ENCODE results near the gene PARS2. TPM values are rescaled to one million over a fixed set of nuclear protein-coding genes. Genes with fewer than 3 reads are reported as not detected.

Gene PARS2
- total and polyA plus RNA-seq, 3 experiments from 2014 or later: 3.2 to 8.2 (median 7.9) TPM

GRCh38 chr1:54810153-54810942, 46.0 kb upstream of the PARS2 start:
- peaks cover 15% of the 10 kb centered on the region for H3K4me1 ChIP-seq (ENCODE audit: insufficient read depth, low read length)
- H3K9me3 Mint-ChIP-seq: no peaks in the 10 kb centered on the region
- H3K36me3 ChIP-seq (ENCODE audit: insufficient read depth, low read length): no peaks in the 10 kb centered on the region
- no peaks in the 10 kb centered on the region for H3K27me3 ChIP-seq (ENCODE audit: insufficient read depth, low read length, poor library complexity, severe bottlenecking)
- H3K27me3 Mint-ChIP-seq: no peaks in the 10 kb centered on the region
- H3K27ac Mint-ChIP-seq: peak overlapping the region in 3 of 8 donors; percentile 23 to 90 (median 24)
- H3K9me3 ChIP-seq (ENCODE audit: low read length): no peaks in the 10 kb centered on the region
- H3K4me3 Mint-ChIP-seq: no peak overlapping the region
- peaks cover 20 to 34% (median 25%) of the 10 kb centered on the region in 3 donors for H3K4me1 Mint-ChIP-seq
- ChIA-PET POLR2A (interaction anchor here (1.8 kb wide), 1 partner anchor 9 kb away, joined by 5 read pairs; the partner anchor contains the start of gene TTC22), CTCF (interaction anchor here (0.7 to 1.8 kb wide), 8 partner anchors 9 to 865 kb away, joined by 3 to 13 read pairs (median 4); partner anchors contain the start of genes IFT25 and TTC22)
- H3K4me3 ChIP-seq (ENCODE audit: low read length): no peak overlapping the region
- no peak overlapping the region for H3K27ac ChIP-seq (ENCODE audit: low read depth, low read length)
- H3K36me3 Mint-ChIP-seq: no peaks in the 10 kb centered on the region
- peak; percentile 46 to 69 (median 52) for DNase-seq

- Histone ChIP-seq H3K27ac (ENCODE audit: low read depth, low read length) (no peak overlapping the region), H3K27me3 (ENCODE audit: insufficient read depth, low read length, poor library complexity, severe bottlenecking) (no peaks in the 10 kb centered on the region), H3K9me3 (ENCODE audit: low read length) (no peaks in the 10 kb centered on the region), H3K4me3 (ENCODE audit: low read length) (no peak overlapping the region), H3K4me1 (ENCODE audit: insufficient read depth, low read length) (peaks cover 19% of the 10 kb centered on the region), H3K36me3 (ENCODE audit: insufficient read depth, low read length) (no peaks in the 10 kb centered on the region)
- H3K4me1 Mint-ChIP-seq: peaks cover 24 to 38% (median 31%) of the 10 kb centered on the region in 3 donors
- CTCF ChIA-PET: interaction anchor here (0.7 to 1.8 kb wide), 7 partner anchors 8 to 864 kb away, joined by 3 to 13 read pairs (median 4); partner anchors contain the start of genes IFT25 and TTC22
- H3K27ac Mint-ChIP-seq: peak overlapping the region in 4 of 8 donors; percentile 23 to 85 (median 42)
- no peaks in the 10 kb centered on the region for H3K9me3 Mint-ChIP-seq
- no peak overlapping the region for H3K4me3 Mint-ChIP-seq
- H3K27me3 Mint-ChIP-seq: no peaks in the 10 kb centered on the region
- POLR2A ChIA-PET: interaction anchor here (1.8 kb wide), 1 partner anchor 8 kb away, joined by 5 read pairs; the partner anchor contains the start of gene TTC22
- DNase-seq: no peak
- H3K36me3 Mint-ChIP-seq: no peaks in the 10 kb centered on the region
Observed at GRCh38 chr1:54809496-54810074, 45.3 kb upstream of the PARS2 start.

- CTCF ChIA-PET: interaction anchor here (1.8 kb wide), 1 partner anchor 7 kb away, joined by 13 read pairs; the partner anchor contains the start of gene TTC22
- H3K27ac ChIP-seq (ENCODE audit: low read depth, low read length): no peak overlapping the region
Observed at GRCh38 chr1:54808443-54809207, 44.3 kb upstream of the PARS2 start.

GRCh38 chr1:54807756-54808155, 43.4 kb upstream of the PARS2 start:
- H3K4me3 Mint-ChIP-seq: peak overlapping the region in 5 of 7 donors; percentile 1 to 84 (median 67)
- H3K4me1 Mint-ChIP-seq: peaks cover 40 to 50% (median 41%) of the 10 kb centered on the region in 3 donors
- H3K4me1 ChIP-seq (ENCODE audit: insufficient read depth, low read length): peaks cover 29% of the 10 kb centered on the region
- DNase-seq: no peak
- ChIA-PET CTCF (no interaction called here), POLR2A (no interaction called here)
- H3K36me3 ChIP-seq (ENCODE audit: insufficient read depth, low read length): no peaks in the 10 kb centered on the region
- no peaks in the 10 kb centered on the region for H3K27me3 ChIP-seq (ENCODE audit: insufficient read depth, low read length, poor library complexity, severe bottlenecking)
- no peaks in the 10 kb centered on the region for H3K9me3 ChIP-seq (ENCODE audit: low read length)
- no peaks in the 10 kb centered on the region for H3K9me3 Mint-ChIP-seq
- peak overlapping the region in 7 of 8 donors; percentile 11 to 93 (median 84) for H3K27ac Mint-ChIP-seq
- H3K27me3 Mint-ChIP-seq: no peaks in the 10 kb centered on the region
- no peak overlapping the region for H3K27ac ChIP-seq (ENCODE audit: low read depth, low read length)
- no peaks in the 10 kb centered on the region for H3K36me3 Mint-ChIP-seq
- H3K4me3 ChIP-seq (ENCODE audit: low read length): no peak overlapping the region

More at GRCh38 chr1:54808443-54809207, 44.3 kb upstream of the PARS2 start:
- DNase-seq: no peak
- Mint-ChIP-seq H3K4me1 (peaks cover 34 to 47% (median 40%) of the 10 kb centered on the region in 3 donors), H3K36me3 (no peaks in the 10 kb centered on the region), H3K27me3 (no peaks in the 10 kb centered on the region), H3K27ac (peak overlapping the region in 5 of 8 donors; percentile 76 to 97 (median 90)), H3K4me3 (peak overlapping the region in 2 of 7 donors; percentile 67 to 74), H3K9me3 (no peaks in the 10 kb centered on the region)
- Histone ChIP-seq H3K4me3 (ENCODE audit: low read length) (no peak overlapping the region), H3K9me3 (ENCODE audit: low read length) (no peaks in the 10 kb centered on the region), H3K27me3 (ENCODE audit: insufficient read depth, low read length, poor library complexity, severe bottlenecking) (no peaks in the 10 kb centered on the region), H3K4me1 (ENCODE audit: insufficient read depth, low read length) (peaks cover 29% of the 10 kb centered on the region), H3K36me3 (ENCODE audit: insufficient read depth, low read length) (no peaks in the 10 kb centered on the region)
- POLR2A ChIA-PET: interaction anchor here (1.8 kb wide), 1 partner anchor 7 kb away, joined by 5 read pairs; the partner anchor contains the start of gene TTC22

- Mint-ChIP-seq H3K36me3 (no peaks in the 10 kb centered on the region), H3K4me1 (peaks cover 38 to 50% (median 41%) of the 10 kb centered on the region in 3 donors), H3K9me3 (no peaks in the 10 kb centered on the region), H3K4me3 (peak overlapping the region in 5 of 7 donors; percentile 1 to 84 (median 67)), H3K27ac (peak overlapping the region in 7 of 8 donors; percentile 11 to 93 (median 84)), H3K27me3 (no peaks in the 10 kb centered on the region)
- Histone ChIP-seq H3K27me3 (ENCODE audit: insufficient read depth, low read length, poor library complexity, severe bottlenecking) (no peaks in the 10 kb centered on the region), H3K27ac (ENCODE audit: low read depth, low read length) (no peak overlapping the region), H3K4me1 (ENCODE audit: insufficient read depth, low read length) (peaks cover 29% of the 10 kb centered on the region), H3K9me3 (ENCODE audit: low read length) (no peaks in the 10 kb centered on the region), H3K4me3 (ENCODE audit: low read length) (no peak overlapping the region), H3K36me3 (ENCODE audit: insufficient read depth, low read length) (no peaks in the 10 kb centered on the region)
- ChIA-PET POLR2A (no interaction called here), CTCF (interaction anchor here (0.8 kb wide), 1 partner anchor 144 kb away, joined by 3 read pairs; no protein-coding TSS in a partner anchor)
- peak in 3 of 5 donors; percentile 21 to 54 (median 27) for DNase-seq
Observed at GRCh38 chr1:54806931-54807611, 42.7 kb upstream of the PARS2 start.

GRCh38 chr1:54805981-54806381, 41.7 kb upstream of the PARS2 start:
- Mint-ChIP-seq H3K4me3 (no peak overlapping the region), H3K27me3 (no peaks in the 10 kb centered on the region), H3K27ac (no peak overlapping the region), H3K4me1 (peaks cover 47 to 56% (median 50%) of the 10 kb centered on the region in 3 donors), H3K9me3 (no peaks in the 10 kb centered on the region), H3K36me3 (peaks cover 0 to 3% (median 0%) of the 10 kb centered on the region in 3 donors)
- no peaks in the 10 kb centered on the region for H3K36me3 ChIP-seq (ENCODE audit: insufficient read depth, low read length)
- H3K27ac ChIP-seq (ENCODE audit: low read depth, low read length): no peak overlapping the region
- H3K4me3 ChIP-seq (ENCODE audit: low read length): no peak overlapping the region
- CTCF ChIA-PET: no interaction called here
- POLR2A ChIA-PET: no interaction called here
- H3K4me1 ChIP-seq (ENCODE audit: insufficient read depth, low read length): peaks cover 34% of the 10 kb centered on the region
- H3K27me3 ChIP-seq (ENCODE audit: insufficient read depth, low read length, poor library complexity, severe bottlenecking): no peaks in the 10 kb centered on the region
- no peak for DNase-seq
- H3K9me3 ChIP-seq (ENCODE audit: low read length): no peaks in the 10 kb centered on the region

- CTCF ChIA-PET: no interaction called here
Observed at GRCh38 chr1:54805466-54805865, 41.1 kb upstream of the PARS2 start.

More at GRCh38 chr1:54805466-54805865, 41.1 kb upstream of the PARS2 start:
- Histone ChIP-seq H3K4me3 (ENCODE audit: low read length) (no peak overlapping the region), H3K27ac (ENCODE audit: low read depth, low read length) (no peak overlapping the region), H3K36me3 (ENCODE audit: insufficient read depth, low read length) (no peaks in the 10 kb centered on the region), H3K9me3 (ENCODE audit: low read length) (no peaks in the 10 kb centered on the region), H3K4me1 (ENCODE audit: insufficient read depth, low read length) (peaks cover 37% of the 10 kb centered on the region), H3K27me3 (ENCODE audit: insufficient read depth, low read length, poor library complexity, severe bottlenecking) (no peaks in the 10 kb centered on the region)
- Mint-ChIP-seq H3K4me1 (peaks cover 47 to 56% (median 50%) of the 10 kb centered on the region in 3 donors), H3K27ac (peak overlapping the region in 5 of 8 donors; percentile 35 to 89 (median 60)), H3K27me3 (no peaks in the 10 kb centered on the region), H3K4me3 (peak overlapping the region in 2 of 7 donors; percentile 23 to 58), H3K9me3 (no peaks in the 10 kb centered on the region), H3K36me3 (peaks cover 0 to 3% (median 0%) of the 10 kb centered on the region in 3 donors)
- DNase-seq: no peak
- POLR2A ChIA-PET: no interaction called here
